Osteoblast (primary cell): Measurements from ENCODE around the gene RAD51B. TPM values are rescaled to one million over a fixed set of nuclear protein-coding genes. Genes with fewer than 3 reads are reported as not detected.
A peak's percentile ranks its signal among the peaks of the same experiment; 100 is the strongest.

Experiments used
- DNase-seq: peaks from one replicate; pipeline ENCODE4 v3.0.0; 2011; ENCODE audit warnings: low spot score, mixed read lengths; ENCODE audit not compliant: insufficient read length; ENCODE audit errors: missing footprints
- H2AFZ ChIP-seq: 2 replicates; pipeline ENCODE4 v1.6.0; 2011; ENCODE audit warnings: mild to moderate bottlenecking, low read length
- H3K27ac ChIP-seq: 2 replicates; pipeline ENCODE4 v1.5.1; 2011; ENCODE audit warnings: mild to moderate bottlenecking, low read depth, low read length, moderate library complexity
- H3K27me3 ChIP-seq: 2 replicates; pipeline ENCODE4 v1.6.0; 2012; ENCODE audit warnings: mild to moderate bottlenecking, control low read depth, inconsistent platforms, low read length, moderate library complexity; ENCODE audit not compliant: insufficient read depth
- H3K36me3 ChIP-seq: 2 replicates; pipeline ENCODE4 v1.5.1; 2011; ENCODE audit warnings: mild to moderate bottlenecking, low read length, control low read depth, moderate library complexity; ENCODE audit not compliant: insufficient read depth
- H3K4me1 ChIP-seq: 2 replicates; pipeline ENCODE4 v1.5.1; 2011; ENCODE audit warnings: mild to moderate bottlenecking, low read length, control low read depth, moderate library complexity; ENCODE audit not compliant: insufficient read depth
- H3K4me2 ChIP-seq: 2 replicates; pipeline ENCODE4 v1.6.0; 2011; ENCODE audit warnings: mild to moderate bottlenecking, low read length; ENCODE audit not compliant: insufficient read depth
- H3K4me3 ChIP-seq: fragments of 200-600 bp; sonication (generic); 3 replicates; pipeline ENCODE4 v1.5.1; 2012; ENCODE audit warnings: mild to moderate bottlenecking, low read length, inconsistent platforms; ENCODE audit not compliant: insufficient read depth
- H3K79me2 ChIP-seq: 2 replicates; pipeline ENCODE4 v1.6.0; 2012; ENCODE audit warnings: mild to moderate bottlenecking, low read length, control low read depth, inconsistent platforms; ENCODE audit not compliant: insufficient read depth
- H3K9me3 ChIP-seq: 2 replicates; pipeline ENCODE4 v1.5.1; 2011; ENCODE audit warnings: low read depth, low read length, control low read depth
- H4K20me1 ChIP-seq: 2 replicates; pipeline ENCODE4 v1.6.0; 2012; ENCODE audit warnings: mild to moderate bottlenecking, low read length, control low read depth; ENCODE audit not compliant: insufficient read depth
- total RNA-seq: library from RNA; depleted of rRNA; stranded (reverse); fragments of >200 nt; gene quantifications from 2 replicates; pipeline ENCODE4 v1.2.3, GENCODE V29; 2012
- TF ChIP-seq, protein P1 (sequence below): IDR thresholded peaks from 2 replicates; pipeline ENCODE4 v1.5.1; 2011; ENCODE audit warnings: mild to moderate bottlenecking, low read depth, low read length, moderate library complexity; ENCODE audit errors: extremely low read depth

Gene RAD51B
- total RNA-seq, 1 donor: 13.8 TPM

DNA sequence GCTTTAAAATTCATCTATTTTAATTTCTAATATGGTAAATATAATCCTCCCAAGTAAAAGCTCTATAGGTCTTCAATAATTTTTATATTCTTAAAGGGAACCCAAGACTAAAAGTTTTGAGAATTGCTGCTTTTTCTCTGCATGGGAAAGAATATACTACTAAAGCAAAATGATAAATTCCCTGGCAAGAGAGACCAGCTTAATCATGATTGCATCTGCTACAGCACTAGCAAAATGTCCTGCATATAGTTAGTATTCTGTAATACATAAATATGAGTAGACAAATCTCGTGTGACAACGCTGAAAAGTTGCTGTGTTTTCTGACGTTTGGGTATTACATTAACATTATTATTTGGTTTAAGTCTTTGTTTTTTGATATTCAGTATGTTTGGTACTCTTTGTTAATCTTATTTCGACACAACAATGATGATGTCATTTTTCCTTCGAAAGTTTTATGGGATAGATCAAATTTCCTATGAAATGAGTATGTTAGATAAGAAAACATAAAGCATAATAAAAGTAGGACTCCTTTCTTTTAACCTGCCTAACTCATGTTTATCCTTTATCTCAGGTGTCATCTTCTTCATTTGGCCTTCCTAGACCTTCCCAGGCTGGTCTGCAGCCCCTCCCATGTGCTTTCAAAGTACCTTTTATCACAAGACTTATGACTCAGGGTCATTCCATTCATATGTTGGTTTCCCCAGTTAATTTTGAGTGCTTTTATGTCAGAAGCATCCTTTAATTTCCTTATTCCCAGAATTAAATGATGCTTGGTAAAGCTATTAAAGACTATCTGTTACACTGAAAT, 321.9 kb downstream of the RAD51B start:
- peaks cover 78% of the 10 kb centered on the region for H3K4me1 ChIP-seq

DNA sequence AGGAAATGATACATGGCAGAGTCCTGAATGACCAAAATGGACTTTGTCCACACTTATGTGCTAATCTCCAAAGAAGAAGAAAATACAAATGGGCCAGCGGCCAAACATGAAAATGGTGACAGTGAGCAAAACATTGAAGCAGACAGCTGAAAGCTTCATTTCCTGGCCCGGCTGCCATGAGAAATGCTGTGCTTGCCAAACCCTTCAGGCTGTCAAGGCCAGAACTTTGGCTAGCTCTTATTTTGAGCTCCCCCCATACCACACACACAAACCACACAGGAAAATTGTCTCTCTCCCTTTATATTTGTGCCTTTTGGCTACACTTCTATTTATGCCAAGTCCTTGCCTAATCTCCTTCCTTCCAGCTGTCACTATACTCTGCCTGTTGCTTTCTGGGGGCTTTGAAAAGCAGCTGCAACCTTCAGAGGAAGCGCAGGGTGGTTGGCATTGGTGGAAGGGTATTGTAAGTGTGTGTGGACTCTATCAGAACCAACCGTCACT, 323.8 kb downstream of the RAD51B start:
- peak overlapping the region; percentile 5 for H3K4me2 ChIP-seq
- DNase-seq: no peak
- peaks cover 73% of the 10 kb centered on the region for H3K4me1 ChIP-seq
- TF ChIP-seq, protein P1, sequence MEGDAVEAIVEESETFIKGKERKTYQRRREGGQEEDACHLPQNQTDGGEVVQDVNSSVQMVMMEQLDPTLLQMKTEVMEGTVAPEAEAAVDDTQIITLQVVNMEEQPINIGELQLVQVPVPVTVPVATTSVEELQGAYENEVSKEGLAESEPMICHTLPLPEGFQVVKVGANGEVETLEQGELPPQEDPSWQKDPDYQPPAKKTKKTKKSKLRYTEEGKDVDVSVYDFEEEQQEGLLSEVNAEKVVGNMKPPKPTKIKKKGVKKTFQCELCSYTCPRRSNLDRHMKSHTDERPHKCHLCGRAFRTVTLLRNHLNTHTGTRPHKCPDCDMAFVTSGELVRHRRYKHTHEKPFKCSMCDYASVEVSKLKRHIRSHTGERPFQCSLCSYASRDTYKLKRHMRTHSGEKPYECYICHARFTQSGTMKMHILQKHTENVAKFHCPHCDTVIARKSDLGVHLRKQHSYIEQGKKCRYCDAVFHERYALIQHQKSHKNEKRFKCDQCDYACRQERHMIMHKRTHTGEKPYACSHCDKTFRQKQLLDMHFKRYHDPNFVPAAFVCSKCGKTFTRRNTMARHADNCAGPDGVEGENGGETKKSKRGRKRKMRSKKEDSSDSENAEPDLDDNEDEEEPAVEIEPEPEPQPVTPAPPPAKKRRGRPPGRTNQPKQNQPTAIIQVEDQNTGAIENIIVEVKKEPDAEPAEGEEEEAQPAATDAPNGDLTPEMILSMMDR: no peak
- peak overlapping the region; percentile 40 for H3K27ac ChIP-seq
- no peaks in the 10 kb centered on the region for H3K27me3 ChIP-seq
- no peaks in the 10 kb centered on the region for H3K36me3 ChIP-seq
- H2AFZ ChIP-seq: no peak overlapping the region
- H3K9me3 ChIP-seq: no peaks in the 10 kb centered on the region
- H3K4me3 ChIP-seq: no peak overlapping the region
- no peaks in the 10 kb centered on the region for H3K79me2 ChIP-seq
- no peaks in the 10 kb centered on the region for H4K20me1 ChIP-seq

More for the DNA sequence above, 321.9 kb downstream of the RAD51B start:
- no peak overlapping the region for H3K4me2 ChIP-seq
- no peaks in the 10 kb centered on the region for H3K36me3 ChIP-seq
- no peak overlapping the region for H2AFZ ChIP-seq
- no peaks in the 10 kb centered on the region for H3K9me3 ChIP-seq
- peak overlapping the region; percentile 96 for H3K27ac ChIP-seq
- DNase-seq: peak; percentile 65
- H4K20me1 ChIP-seq: no peaks in the 10 kb centered on the region
- TF ChIP-seq, protein P1: no peak
- no peaks in the 10 kb centered on the region for H3K27me3 ChIP-seq
- H3K4me3 ChIP-seq: no peak overlapping the region
- no peaks in the 10 kb centered on the region for H3K79me2 ChIP-seq

DNA sequence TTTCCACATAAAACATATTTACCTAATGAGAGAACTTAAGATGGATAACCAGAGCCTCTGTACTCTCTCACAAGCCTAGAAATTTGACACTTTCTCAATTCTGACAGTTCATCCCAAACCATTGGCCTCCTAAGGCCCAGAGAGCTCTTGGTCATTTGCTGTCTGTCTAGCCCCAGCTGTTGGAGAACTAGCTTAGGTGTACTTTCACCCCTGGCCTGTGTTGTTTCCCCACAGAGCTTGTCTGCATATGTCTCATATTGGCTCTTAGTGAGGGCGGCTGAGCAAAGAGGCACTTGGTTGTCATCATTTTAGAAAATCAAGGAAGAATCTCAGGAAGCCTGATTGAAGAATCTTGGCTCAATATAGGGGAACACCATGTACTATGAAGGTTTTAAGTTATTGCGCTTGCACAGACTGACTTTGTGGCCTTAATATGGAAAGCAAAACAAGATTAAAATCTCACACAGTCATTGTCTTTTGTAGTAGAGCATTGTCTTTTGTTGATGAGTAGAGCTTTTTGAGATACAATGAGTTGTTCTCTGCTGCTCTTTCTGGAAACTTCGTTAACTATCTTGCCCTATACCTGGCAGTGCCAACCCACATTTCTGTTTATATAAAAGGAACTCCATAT, 324.6 kb downstream of the RAD51B start:
- Histone ChIP-seq H3K27me3 (no peaks in the 10 kb centered on the region), H3K79me2 (no peaks in the 10 kb centered on the region), H3K4me1 (peaks cover 72% of the 10 kb centered on the region), H3K9me3 (no peaks in the 10 kb centered on the region), H3K36me3 (no peaks in the 10 kb centered on the region), H3K4me2 (no peak overlapping the region), H4K20me1 (no peaks in the 10 kb centered on the region), H2AFZ (no peak overlapping the region), H3K27ac (peak overlapping the region; percentile 40), H3K4me3 (no peak overlapping the region)
- TF ChIP-seq, protein P1: no peak
- DNase-seq: no peak

DNA sequence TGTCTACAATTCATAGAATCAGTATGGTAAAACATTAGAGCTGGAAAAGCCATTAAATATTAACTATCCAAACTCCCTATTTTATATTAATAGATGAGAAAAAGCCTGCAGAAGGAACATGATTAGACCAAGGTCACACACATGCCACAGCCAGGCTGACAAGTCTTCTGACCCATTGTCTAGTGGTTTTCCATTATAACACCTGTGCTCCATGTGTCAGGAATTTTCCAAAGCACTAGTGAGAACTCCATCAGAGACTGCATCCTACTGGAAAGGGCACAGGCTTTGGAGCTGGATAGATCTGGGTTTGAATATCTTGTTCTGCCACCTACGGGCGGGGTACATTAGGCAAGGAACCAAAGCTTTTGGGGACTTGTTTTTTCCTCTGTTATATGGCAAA, 325.5 kb downstream of the RAD51B start:
- peaks cover 64% of the 10 kb centered on the region for H3K4me1 ChIP-seq
- H3K27ac ChIP-seq: no peak overlapping the region
- no peak overlapping the region for H3K4me2 ChIP-seq
- no peak overlapping the region for H2AFZ ChIP-seq
- no peak overlapping the region for H3K4me3 ChIP-seq
- H3K9me3 ChIP-seq: no peaks in the 10 kb centered on the region
- no peaks in the 10 kb centered on the region for H4K20me1 ChIP-seq
- no peak for DNase-seq
- H3K27me3 ChIP-seq: no peaks in the 10 kb centered on the region
- H3K36me3 ChIP-seq: no peaks in the 10 kb centered on the region
- H3K79me2 ChIP-seq: no peaks in the 10 kb centered on the region
- TF ChIP-seq, protein P1: no peak
